Subcutaneous abdominal adipose tissue (tissue), 5 donors: ENCODE data around the gene PYCR2.

Experiments used
- H3K27ac ChIP-seq: one replicate; pipeline ENCODE4 v1.7.0; 2013; ENCODE audit warnings: low read depth, mild to moderate bottlenecking, inconsistent platforms, low read length, moderate library complexity
- H3K27me3 ChIP-seq, 5 donors: one replicate each; pipeline ENCODE4 v1.7.0; 2013; ENCODE audit warnings: low read length in 5 of 5, inconsistent platforms in 1 of 5; ENCODE audit not compliant: control insufficient read depth in 5 of 5, insufficient read depth in 4 of 5
- H3K36me3 ChIP-seq, 5 donors: one replicate each; pipeline ENCODE4 v1.7.0; 2013; ENCODE audit warnings: low read length in 5 of 5; ENCODE audit not compliant: control insufficient read depth in 5 of 5, insufficient read depth in 5 of 5
- H3K4me1 ChIP-seq, 5 donors: one replicate each; pipeline ENCODE4 v1.7.0; 2013; ENCODE audit warnings: low read length in 5 of 5, mild to moderate bottlenecking in 3 of 5, moderate library complexity in 1 of 5; ENCODE audit not compliant: control insufficient read depth in 5 of 5, insufficient read depth in 5 of 5
- H3K4me3 ChIP-seq, 5 donors: one replicate each; pipeline ENCODE4 v1.7.0; 2013; ENCODE audit warnings: low read length in 5 of 5, low read depth in 1 of 5
- H3K9ac ChIP-seq, 5 donors: one replicate each; pipeline ENCODE4 v1.7.0; 2013; ENCODE audit warnings: low read length in 5 of 5, mild to moderate bottlenecking in 4 of 5, moderate library complexity in 3 of 5
- H3K9me3 ChIP-seq, 5 donors: one replicate each; pipeline ENCODE4 v1.7.0; 2013; ENCODE audit warnings: low read length in 5 of 5; ENCODE audit not compliant: control insufficient read depth in 5 of 5
- donor health status: healthy.
- donor health status: healthy.
- donor health status: healthy.
- donor health status: healthy.
- donor health status: healthy.

Gene PYCR2

GRCh38 chr1:225879521-225880221, 44.4 kb downstream of the PYCR2 start:
- H3K36me3 ChIP-seq, result peaks cover 0 to 24% (median 19%) of the 10 kb centered on the region in 5 donors
- no peaks in the 10 kb centered on the region for H3K9me3 ChIP-seq
- peak overlapping the region in 2 of 5 donors; percentile 19 to 89 for H3K4me3 ChIP-seq
- H3K27ac ChIP-seq, result peak overlapping the region; percentile 57
- H3K27me3 ChIP-seq, result no peaks in the 10 kb centered on the region
- peak overlapping the region in 3 of 5 donors; percentile 1 to 98 (median 29) for H3K9ac ChIP-seq
- H3K4me1 ChIP-seq, result peaks cover 23 to 61% (median 55%) of the 10 kb centered on the region in 5 donors

- H3K4me1 ChIP-seq, result peaks cover 23 to 59% (median 54%) of the 10 kb centered on the region in 5 donors
Observed at GRCh38 chr1:225878282-225878681, 45.8 kb downstream of the PYCR2 start.

DNA sequence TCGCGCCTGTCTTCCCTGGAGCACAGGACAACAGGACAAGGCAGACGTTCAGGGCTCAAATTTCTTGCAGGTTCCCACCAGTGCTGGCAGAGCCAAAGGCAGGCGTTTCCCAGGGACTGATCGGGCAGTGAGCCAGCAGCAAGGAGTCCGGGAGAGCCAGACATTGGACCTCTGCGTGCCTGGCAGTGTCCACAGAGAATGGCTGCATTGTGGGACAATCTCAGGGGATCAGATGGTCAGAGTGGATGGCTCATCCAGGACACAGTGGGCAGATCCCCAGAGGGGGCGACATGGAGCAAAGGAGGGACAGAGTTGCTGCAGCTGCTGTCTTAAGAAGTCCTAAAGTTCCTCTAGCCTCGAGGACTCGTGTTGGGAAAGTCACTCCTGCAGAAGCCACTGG, 46.5 kb downstream of the PYCR2 start:
- H3K9ac ChIP-seq, result peak overlapping the region in 1 of 5 donors; percentile 44
- H3K4me1 ChIP-seq, result peaks cover 23 to 52% (median 49%) of the 10 kb centered on the region in 5 donors
- H3K4me3 ChIP-seq, result no peak overlapping the region
- H3K27ac ChIP-seq, result peak overlapping the region; percentile 57
- no peaks in the 10 kb centered on the region for H3K27me3 ChIP-seq
- no peaks in the 10 kb centered on the region for H3K9me3 ChIP-seq
- peaks cover 0 to 44% (median 36%) of the 10 kb centered on the region in 5 donors for H3K36me3 ChIP-seq

More at GRCh38 chr1:225878282-225878681, 45.8 kb downstream of the PYCR2 start:
- Histone ChIP-seq H3K27ac (peak overlapping the region; percentile 57), H3K27me3 (no peaks in the 10 kb centered on the region), H3K4me3 (no peak overlapping the region), H3K9ac (no peak overlapping the region), H3K9me3 (no peaks in the 10 kb centered on the region), H3K36me3 (peaks cover 0 to 37% (median 32%) of the 10 kb centered on the region in 5 donors)

DNA sequence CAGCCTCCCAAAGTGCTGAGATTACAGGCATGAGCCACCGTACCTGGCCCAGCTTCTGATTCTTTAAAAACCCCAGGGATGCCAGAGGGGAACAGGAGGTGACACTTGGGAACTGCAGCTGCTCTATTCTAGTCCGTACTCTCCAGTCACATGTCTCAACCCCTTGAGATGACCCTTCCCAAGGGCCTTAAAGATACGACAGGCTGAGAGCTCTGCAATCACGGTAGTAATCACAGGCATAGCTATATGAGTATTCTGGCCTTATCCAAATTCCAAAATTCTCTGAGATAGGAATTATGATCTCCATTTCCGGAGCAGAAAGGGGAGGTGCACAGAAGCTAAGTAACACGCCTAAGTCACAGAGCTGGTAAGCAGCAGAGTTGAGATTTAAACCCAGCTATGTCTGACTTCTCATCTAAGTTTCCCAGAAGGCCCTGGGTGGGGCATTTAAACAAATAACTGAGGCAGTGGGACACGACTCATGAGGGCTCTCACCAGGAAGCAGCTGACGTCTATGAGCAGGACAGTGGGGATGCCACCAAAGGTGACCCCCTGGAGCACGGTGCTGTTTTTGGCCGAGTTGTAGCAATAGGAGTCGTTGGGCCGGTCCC, 47.0 kb downstream of the PYCR2 start:
- H3K27me3 ChIP-seq, result no peaks in the 10 kb centered on the region
- peaks cover 23 to 52% (median 48%) of the 10 kb centered on the region in 5 donors for H3K4me1 ChIP-seq
- H3K9ac ChIP-seq, result peak overlapping the region in 1 of 5 donors; percentile 44
- peaks cover 4 to 50% (median 38%) of the 10 kb centered on the region in 5 donors for H3K36me3 ChIP-seq
- no peak overlapping the region for H3K4me3 ChIP-seq
- H3K27ac ChIP-seq, result no peak overlapping the region
- no peaks in the 10 kb centered on the region for H3K9me3 ChIP-seq

DNA sequence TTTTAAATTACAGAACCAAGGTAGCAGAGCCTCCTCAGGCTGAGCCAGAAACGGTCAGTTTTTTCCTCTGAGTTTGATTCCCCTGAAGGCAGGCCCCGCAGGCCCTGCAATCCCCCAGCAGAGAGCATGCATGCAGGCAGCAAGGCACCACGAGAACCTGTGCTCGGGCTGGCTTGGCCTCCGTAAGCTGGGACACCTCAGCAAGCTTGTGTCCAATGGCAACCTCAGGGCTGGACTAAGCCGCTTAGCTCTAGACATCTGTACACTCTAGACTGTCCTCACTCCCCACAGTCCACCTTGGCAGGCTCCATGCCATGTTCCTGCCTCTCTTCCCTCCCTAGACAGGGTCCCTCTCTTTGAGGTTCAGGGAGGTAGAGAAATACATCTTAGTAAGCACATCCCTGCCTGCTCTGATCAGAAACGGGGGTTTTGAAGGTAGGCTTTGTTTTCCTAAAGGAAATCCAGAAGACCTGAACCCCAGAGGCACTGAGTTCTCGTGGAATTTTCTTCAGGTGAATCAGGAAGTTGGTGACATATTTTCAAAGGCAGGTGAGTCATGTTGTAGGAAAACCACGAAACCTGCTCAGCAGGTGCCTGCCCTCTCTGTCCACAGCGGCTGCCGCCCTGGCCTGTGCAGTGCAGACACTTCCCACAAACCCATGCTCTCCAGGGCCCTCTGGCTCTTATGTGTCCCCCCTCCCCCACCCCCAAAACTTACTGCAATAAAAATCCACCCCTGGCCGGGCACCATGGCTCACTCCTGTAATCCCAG, 48.8 kb downstream of the PYCR2 start:
- Histone ChIP-seq H3K9me3 (no peaks in the 10 kb centered on the region), H3K9ac (no peak overlapping the region), H3K27me3 (no peaks in the 10 kb centered on the region), H3K27ac (no peak overlapping the region), H3K4me1 (peaks cover 16 to 35% (median 31%) of the 10 kb centered on the region in 5 donors), H3K36me3 (peaks cover 4 to 67% (median 51%) of the 10 kb centered on the region in 5 donors), H3K4me3 (no peak overlapping the region)

- Histone ChIP-seq H3K27ac (no peak overlapping the region), H3K9ac (no peak overlapping the region), H3K36me3 (peaks cover 4 to 75% (median 56%) of the 10 kb centered on the region in 5 donors)
Observed at GRCh38 chr1:225874431-225874830, 49.6 kb downstream of the PYCR2 start.

DNA sequence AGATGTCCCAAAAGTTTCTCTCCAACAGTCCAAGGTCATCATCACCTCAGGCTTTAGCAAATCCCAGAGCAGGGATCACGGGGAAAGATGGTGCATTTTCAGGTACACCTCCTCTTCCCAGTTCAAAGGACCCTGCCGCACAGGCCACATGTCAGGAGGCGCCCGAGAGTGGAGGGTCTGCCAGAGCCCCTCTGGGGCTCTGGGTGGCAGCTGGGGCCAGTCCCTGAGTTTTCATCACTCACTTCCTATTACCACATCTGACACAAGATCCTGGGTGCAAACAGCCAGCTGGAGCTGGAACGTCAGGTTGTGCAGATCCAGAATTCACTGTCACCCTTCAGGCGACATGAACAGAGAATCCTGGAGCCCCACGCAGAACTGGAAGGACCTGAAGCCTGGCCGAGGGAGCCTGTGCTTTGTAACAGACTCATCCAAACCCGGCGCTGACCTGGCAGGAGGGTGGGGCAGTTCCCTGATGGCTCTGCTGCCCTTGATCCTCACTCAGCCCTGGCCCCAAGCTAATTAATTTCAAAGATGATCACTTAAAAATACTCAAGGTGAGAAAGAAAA, 50.7 kb downstream of the PYCR2 start:
- peaks cover 12 to 21% (median 16%) of the 10 kb centered on the region in 5 donors for H3K4me1 ChIP-seq
- H3K27me3 ChIP-seq, result no peaks in the 10 kb centered on the region
- H3K27ac ChIP-seq, result no peak overlapping the region
- H3K9ac ChIP-seq, result no peak overlapping the region
- H3K4me3 ChIP-seq, result no peak overlapping the region
- H3K9me3 ChIP-seq, result no peaks in the 10 kb centered on the region
- peaks cover 4 to 85% (median 66%) of the 10 kb centered on the region in 5 donors for H3K36me3 ChIP-seq

More at GRCh38 chr1:225874431-225874830, 49.6 kb downstream of the PYCR2 start:
- H3K4me1 ChIP-seq, result peaks cover 15 to 27% (median 23%) of the 10 kb centered on the region in 5 donors
- no peaks in the 10 kb centered on the region for H3K9me3 ChIP-seq
- no peaks in the 10 kb centered on the region for H3K27me3 ChIP-seq
- no peak overlapping the region for H3K4me3 ChIP-seq

GRCh38 chr1:225872075-225872430, 52.0 kb downstream of the PYCR2 start:
- Histone ChIP-seq H3K27ac (no peak overlapping the region), H3K36me3 (peaks cover 7 to 91% (median 75%) of the 10 kb centered on the region in 5 donors)

GRCh38 chr1:225871359-225872074, 52.5 kb downstream of the PYCR2 start:
- Histone ChIP-seq H3K36me3 (peaks cover 7 to 93% (median 77%) of the 10 kb centered on the region in 5 donors), H3K9ac (no peak overlapping the region), H3K4me1 (peaks cover 0 to 5% (median 3%) of the 10 kb centered on the region in 5 donors), H3K9me3 (no peaks in the 10 kb centered on the region), H3K27ac (no peak overlapping the region), H3K27me3 (no peaks in the 10 kb centered on the region), H3K4me3 (no peak overlapping the region)

More at GRCh38 chr1:225872075-225872430, 52.0 kb downstream of the PYCR2 start:
- peaks cover 0 to 8% (median 3%) of the 10 kb centered on the region in 5 donors for H3K4me1 ChIP-seq
- no peaks in the 10 kb centered on the region for H3K27me3 ChIP-seq
- no peak overlapping the region for H3K9ac ChIP-seq
- H3K4me3 ChIP-seq, result no peak overlapping the region
- no peaks in the 10 kb centered on the region for H3K9me3 ChIP-seq
